Activated CD4-positive, alpha-beta T cell treated with anti-CD3 and anti-CD28 coated beads, Interleukin-2, amount 10 ng/mL, durations not matched to agents 7 days and 5 days (primary cell): ENCODE results near the gene LIMCH1. TPM values are rescaled to one million over a fixed set of nuclear protein-coding genes. Genes with fewer than 3 reads are reported as not detected.
"Not testable (repeated sequence)": the region's sequence is repeated elsewhere in the genome, so short reads cannot be mapped to it uniquely, and the experiment has no call there.

Source experiments
- CTCF ChIA-PET: fragments of 350-600 bp; sonication (Branson Sonifier 250); formaldehyde crosslinking; loops from one replicate; lab custom pipeline; 2021; ENCODE audit warnings: antibody characterized with exemption; lab: Charles Lee
- POLR2A ChIA-PET: fragments of 350-600 bp; sonication (Branson Sonifier 250); formaldehyde crosslinking; loops from one replicate; lab custom pipeline; 2021; ENCODE audit warnings: antibody characterized with exemption; lab: Charles Lee
- DNase-seq: peaks from one replicate; pipeline ENCODE4 v3.0.0-alpha.2; 2020
- H3K27ac Mint-ChIP-seq: one replicate; pipeline ENCODE4 v1.8.0; 2021; ENCODE audit warnings: mild to moderate bottlenecking, moderate library complexity, mixed read lengths
- H3K27me3 Mint-ChIP-seq: one replicate; pipeline ENCODE4 v1.8.0; 2021; ENCODE audit warnings: mixed read lengths
- H3K36me3 Mint-ChIP-seq: one replicate; pipeline ENCODE4 v1.8.0; 2021; ENCODE audit warnings: low read depth, mixed read lengths
- H3K4me1 Mint-ChIP-seq: one replicate; pipeline ENCODE4 v1.8.0; 2021; ENCODE audit warnings: mixed read lengths
- H3K4me3 Mint-ChIP-seq: one replicate; pipeline ENCODE4 v1.8.0; 2021; ENCODE audit warnings: mild to moderate bottlenecking, moderate library complexity, mixed read lengths
- H3K9me3 Mint-ChIP-seq: one replicate; pipeline ENCODE4 v1.8.0; 2021; ENCODE audit warnings: mixed read lengths
- total RNA-seq, 2 experiments: library from RNA; stranded (reverse); gene quantifications; one replicate each; pipeline ENCODE4 v1.2.3, GENCODE V29; 2021

LIMCH1 gene
- total RNA-seq, 2 experiments from 2014 or later: not detected

DNA sequence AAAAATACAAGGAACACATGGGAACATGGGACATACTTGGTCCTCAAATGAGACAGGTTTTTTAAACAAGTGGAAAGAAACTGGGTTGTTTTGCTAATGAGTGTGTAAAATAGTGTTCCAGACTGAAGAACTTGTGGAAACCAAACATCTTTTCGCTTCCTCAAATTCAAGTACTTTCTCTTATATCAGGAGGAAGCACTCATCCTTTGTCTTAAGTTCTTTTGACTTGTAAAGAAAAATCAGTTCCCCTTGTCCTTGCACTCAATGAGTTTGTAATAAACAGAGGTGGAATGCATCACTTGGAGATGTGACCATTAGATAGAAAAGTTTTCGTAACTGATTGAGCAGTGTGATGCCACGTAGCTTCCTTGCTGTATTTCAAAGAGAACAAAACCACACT is 109.4 kb downstream of the LIMCH1 start:
- Mint-ChIP-seq H3K4me3 (no peak overlapping the region), H3K9me3 (no peaks in the 10 kb centered on the region), H3K27me3 (peaks cover 21% of the 10 kb centered on the region), H3K27ac (no peak overlapping the region), H3K4me1 (no peaks in the 10 kb centered on the region), H3K36me3 (no peaks in the 10 kb centered on the region)
- DNase-seq: no peak
- POLR2A ChIA-PET: no interaction called here
- CTCF ChIA-PET: no interaction called here

DNA sequence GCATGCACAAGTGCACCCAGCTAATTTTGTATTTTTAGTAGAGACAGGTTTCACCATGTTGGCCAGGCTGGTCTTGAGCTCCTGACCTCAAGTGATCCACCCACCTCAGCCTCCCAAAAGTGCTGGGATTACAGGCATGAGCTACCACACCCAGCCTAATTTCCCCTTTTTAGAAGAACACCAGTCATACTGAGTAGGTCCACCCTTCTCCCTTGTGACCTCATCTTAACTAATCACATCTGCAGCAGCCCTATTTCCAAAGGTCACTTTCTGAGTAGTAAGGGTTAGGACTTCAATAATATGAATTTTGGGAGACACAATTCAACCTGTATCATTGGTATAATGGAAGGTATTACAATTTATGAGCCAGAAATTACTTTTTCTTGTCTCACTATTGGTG is 113.2 kb downstream of the LIMCH1 start:
- H3K4me1 Mint-ChIP-seq, H3K36me3 Mint-ChIP-seq, POLR2A ChIA-PET, H3K4me3 Mint-ChIP-seq, H3K9me3 Mint-ChIP-seq, CTCF ChIA-PET, H3K27ac Mint-ChIP-seq, DNase-seq, H3K27me3 Mint-ChIP-seq: not testable (repeated sequence)

DNA sequence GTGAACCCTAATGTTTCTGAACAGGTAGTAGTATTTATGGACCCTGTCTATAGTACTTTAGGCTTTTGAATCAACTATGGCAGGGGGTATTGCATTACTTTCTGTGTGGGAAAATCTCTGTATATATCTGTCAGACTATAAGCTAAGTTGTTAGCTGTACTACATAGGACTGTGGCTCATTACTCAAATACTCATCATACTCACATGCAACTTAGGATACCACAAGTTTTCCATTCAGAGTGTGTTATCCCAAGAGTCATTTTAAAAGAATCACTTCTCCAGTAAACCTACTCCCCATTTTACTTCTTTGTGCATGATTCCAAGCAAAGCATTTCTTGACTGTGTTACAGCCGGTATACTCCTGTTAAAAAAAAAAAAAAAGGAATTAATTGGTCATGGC is 115.0 kb downstream of the LIMCH1 start:
- Mint-ChIP-seq H3K27me3 (peaks cover 3% of the 10 kb centered on the region), H3K9me3 (no peaks in the 10 kb centered on the region), H3K27ac (no peak overlapping the region), H3K36me3 (no peaks in the 10 kb centered on the region), H3K4me1 (no peaks in the 10 kb centered on the region), H3K4me3 (no peak overlapping the region)
- ChIA-PET POLR2A (no interaction called here), CTCF (no interaction called here)
- DNase-seq: no peak

DNA sequence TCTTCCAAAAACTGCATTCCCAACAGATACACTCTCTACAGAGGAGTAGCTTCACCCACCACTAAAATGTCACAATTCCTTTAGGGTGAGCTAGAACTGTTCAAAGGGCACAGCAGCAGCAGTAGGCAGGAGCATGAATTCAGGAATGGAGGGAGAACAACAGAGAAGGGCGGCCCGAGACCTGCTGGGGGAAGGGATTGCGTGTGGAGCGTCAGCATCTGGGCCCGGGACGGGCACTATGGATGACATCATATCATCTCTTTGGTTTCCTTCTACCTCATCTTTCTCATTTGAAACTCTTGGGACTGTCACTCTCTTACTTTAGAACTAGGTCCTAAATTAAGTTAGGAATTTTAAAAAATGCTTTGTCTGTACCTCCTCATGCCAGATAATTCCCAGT is 115.6 kb downstream of the LIMCH1 start:
- ChIA-PET CTCF (no interaction called here), POLR2A (no interaction called here)
- Mint-ChIP-seq H3K4me3 (no peak overlapping the region), H3K9me3 (no peaks in the 10 kb centered on the region), H3K27ac (no peak overlapping the region), H3K36me3 (no peaks in the 10 kb centered on the region), H3K4me1 (no peaks in the 10 kb centered on the region), H3K27me3 (peaks cover 3% of the 10 kb centered on the region)
- DNase-seq: no peak

DNA sequence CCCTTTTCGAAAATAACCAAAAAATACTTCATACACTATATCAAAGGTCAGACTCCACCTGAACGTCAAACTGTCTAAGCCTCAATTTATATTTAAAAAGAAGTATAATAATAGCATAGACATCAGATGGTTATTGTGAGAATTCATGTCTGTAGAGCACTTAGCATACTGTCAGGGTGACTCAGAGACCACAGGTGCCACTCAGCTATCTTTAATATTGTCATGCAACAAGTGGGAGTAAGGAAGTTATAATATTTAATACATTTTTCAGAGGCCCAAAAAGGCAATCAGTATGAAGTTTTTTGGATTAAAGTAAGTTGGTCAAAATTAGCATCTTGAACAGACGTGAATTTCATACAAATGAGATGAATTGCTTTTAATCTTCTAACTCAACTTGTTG is 117.2 kb downstream of the LIMCH1 start:
- Mint-ChIP-seq H3K36me3 (no peaks in the 10 kb centered on the region), H3K4me3 (no peak overlapping the region), H3K4me1 (no peaks in the 10 kb centered on the region), H3K9me3 (no peaks in the 10 kb centered on the region), H3K27me3 (peaks cover 3% of the 10 kb centered on the region), H3K27ac (no peak overlapping the region)
- DNase-seq: no peak
- ChIA-PET POLR2A (no interaction called here), CTCF (interaction anchor here (0.6 kb wide), 1 partner anchor 26 kb away, joined by 3 read pairs; no protein-coding TSS in a partner anchor)

DNA sequence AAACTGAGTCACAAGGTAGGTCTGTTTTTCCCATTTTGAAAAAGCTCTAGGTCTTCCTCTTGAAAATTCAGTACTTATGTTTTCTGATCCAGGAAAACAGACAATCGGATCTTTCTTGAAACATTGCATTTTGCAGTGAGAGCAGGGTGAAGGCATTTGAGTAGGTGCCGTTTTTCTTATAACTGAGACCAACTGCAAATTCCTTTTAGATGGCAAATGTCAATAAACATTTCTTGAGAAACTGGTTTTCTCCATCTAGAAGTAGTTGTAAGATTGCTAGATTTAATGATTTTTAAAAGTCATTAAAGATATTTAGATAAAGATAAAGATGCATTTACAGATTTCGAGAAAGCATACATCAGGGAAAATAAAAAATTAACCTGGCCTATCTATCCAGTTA is 118.1 kb downstream of the LIMCH1 start:
- no peak for DNase-seq
- no peaks in the 10 kb centered on the region for H3K4me1 Mint-ChIP-seq
- no peaks in the 10 kb centered on the region for H3K9me3 Mint-ChIP-seq
- H3K27me3 Mint-ChIP-seq: peaks cover 5% of the 10 kb centered on the region
- H3K27ac Mint-ChIP-seq: no peak overlapping the region
- H3K36me3 Mint-ChIP-seq: no peaks in the 10 kb centered on the region
- H3K4me3 Mint-ChIP-seq: no peak overlapping the region
- CTCF ChIA-PET: no interaction called here
- POLR2A ChIA-PET: no interaction called here

DNA sequence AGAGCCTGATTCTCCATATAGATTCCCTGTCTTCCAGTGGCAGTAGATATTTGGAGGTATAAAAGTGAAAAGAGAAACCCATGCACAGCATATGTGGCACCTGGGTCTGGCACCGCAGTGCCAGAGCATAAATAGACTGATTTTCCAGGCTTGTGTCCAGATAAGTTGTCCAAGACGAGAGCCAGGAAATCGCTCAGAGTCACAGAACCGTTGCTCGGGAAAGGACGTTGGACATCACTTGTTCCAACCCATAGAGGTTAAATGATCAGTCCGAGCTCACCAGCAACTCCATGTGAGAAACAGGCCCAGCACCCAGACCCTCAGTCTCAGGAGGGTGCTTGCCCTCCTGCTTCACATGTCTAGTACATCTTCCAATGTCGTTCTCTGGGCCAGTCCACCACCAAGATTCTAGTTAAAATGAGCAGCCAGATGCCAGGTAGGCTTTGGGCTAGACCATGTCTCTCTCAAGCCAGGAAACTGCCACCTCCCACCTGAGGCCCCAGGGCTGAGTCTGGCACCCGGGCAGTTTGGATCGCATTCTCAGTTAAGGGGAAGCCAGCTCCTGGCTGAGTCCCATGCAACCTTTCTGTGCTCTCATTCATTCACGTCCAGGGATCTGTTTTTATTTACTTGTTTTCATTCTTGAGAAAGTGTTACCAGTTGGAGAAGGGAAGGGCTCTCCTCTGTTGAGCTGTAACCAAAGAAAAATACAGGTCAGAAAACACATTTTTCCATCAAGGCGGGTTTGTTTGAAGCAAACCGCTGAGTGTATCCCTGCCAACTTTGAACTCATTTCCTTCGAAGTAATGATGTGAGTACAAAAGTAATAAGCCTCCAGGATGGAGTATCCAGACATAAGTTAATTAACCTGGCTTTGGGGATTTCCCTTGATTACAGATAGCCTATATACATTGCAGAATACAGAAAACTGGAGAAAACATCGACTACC is 118.9 kb downstream of the LIMCH1 start:
- no peak for DNase-seq
- no peaks in the 10 kb centered on the region for H3K4me1 Mint-ChIP-seq
- ChIA-PET CTCF (no interaction called here), POLR2A (no interaction called here)
- H3K27me3 Mint-ChIP-seq: peaks cover 5% of the 10 kb centered on the region
- H3K27ac Mint-ChIP-seq: no peak overlapping the region
- H3K36me3 Mint-ChIP-seq: no peaks in the 10 kb centered on the region
- H3K9me3 Mint-ChIP-seq: no peaks in the 10 kb centered on the region
- H3K4me3 Mint-ChIP-seq: no peak overlapping the region

DNA sequence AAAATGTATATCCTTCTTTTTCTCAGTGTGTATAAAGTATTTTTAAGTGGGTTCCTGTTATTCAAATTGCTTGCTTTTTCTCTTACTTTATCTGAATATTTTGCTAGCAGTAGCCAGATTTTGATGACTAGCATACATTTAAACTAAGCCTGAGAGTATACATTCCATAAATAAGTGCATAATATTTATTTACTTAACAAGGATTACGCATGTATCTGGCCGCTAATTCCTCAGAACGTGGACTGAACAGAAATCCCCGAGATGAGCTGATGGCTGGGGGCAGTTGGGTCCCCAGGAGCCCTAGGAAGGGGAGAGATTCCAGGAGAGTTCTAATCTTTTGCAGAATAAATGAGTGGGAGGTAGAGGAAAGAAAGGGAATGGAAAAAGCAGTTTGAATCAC is 119.6 kb downstream of the LIMCH1 start:
- Mint-ChIP-seq H3K27me3 (peaks cover 5% of the 10 kb centered on the region), H3K4me3 (no peak overlapping the region)

DNA sequence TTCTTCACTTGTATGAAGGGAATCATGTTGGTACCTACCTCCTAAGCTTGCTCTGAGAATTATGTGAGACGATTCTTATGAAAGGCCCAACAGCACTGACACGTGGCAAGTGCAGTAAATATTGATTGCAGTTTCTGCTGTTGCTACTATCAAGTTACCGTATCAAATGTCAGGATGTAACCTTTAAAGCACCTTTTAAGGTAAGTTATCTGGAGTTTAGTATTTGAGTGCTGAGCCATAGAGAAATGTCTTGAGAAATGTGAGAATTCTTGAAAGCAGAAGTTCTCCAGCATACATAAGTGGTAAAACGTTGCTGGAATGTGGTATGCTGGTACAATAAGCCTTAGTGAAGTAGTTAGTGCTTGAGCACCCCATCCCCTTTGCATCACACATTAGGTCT is 120.2 kb downstream of the LIMCH1 start:
- ChIA-PET POLR2A (no interaction called here), CTCF (no interaction called here)
- H3K4me1 Mint-ChIP-seq: no peaks in the 10 kb centered on the region
- no peaks in the 10 kb centered on the region for H3K36me3 Mint-ChIP-seq
- no peak overlapping the region for H3K4me3 Mint-ChIP-seq
- H3K27me3 Mint-ChIP-seq: peaks cover 8% of the 10 kb centered on the region
- DNase-seq: no peak
- no peak overlapping the region for H3K27ac Mint-ChIP-seq
- no peaks in the 10 kb centered on the region for H3K9me3 Mint-ChIP-seq

More for the DNA sequence above, 119.6 kb downstream of the LIMCH1 start:
- Mint-ChIP-seq H3K36me3 (no peaks in the 10 kb centered on the region), H3K27ac (no peak overlapping the region), H3K9me3 (no peaks in the 10 kb centered on the region), H3K4me1 (no peaks in the 10 kb centered on the region)
- DNase-seq: no peak
- ChIA-PET CTCF (no interaction called here), POLR2A (no interaction called here)

DNA sequence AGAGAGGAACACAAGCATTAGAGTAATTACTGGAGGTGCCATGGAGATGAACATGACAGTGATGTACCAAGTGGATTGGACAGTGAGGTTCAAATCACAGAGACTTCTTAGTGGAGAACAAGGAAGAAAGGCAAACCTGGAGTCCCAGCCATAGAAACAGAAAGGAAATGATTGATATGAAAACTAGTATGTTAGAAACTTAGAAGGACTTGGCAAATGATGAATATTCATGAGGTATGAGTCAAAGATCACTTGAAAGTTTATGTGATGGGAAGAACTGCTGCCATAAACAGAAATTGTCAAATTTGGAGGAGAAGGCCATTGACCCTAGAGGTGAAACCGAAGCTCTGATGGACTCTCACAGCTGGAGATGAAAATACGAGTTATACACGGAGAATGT is 122.4 kb downstream of the LIMCH1 start:
- no peak for DNase-seq
- H3K9me3 Mint-ChIP-seq: no peaks in the 10 kb centered on the region
- peaks cover 8% of the 10 kb centered on the region for H3K27me3 Mint-ChIP-seq
- H3K4me3 Mint-ChIP-seq: no peak overlapping the region
- H3K4me1 Mint-ChIP-seq: no peaks in the 10 kb centered on the region
- POLR2A ChIA-PET: no interaction called here
- CTCF ChIA-PET: no interaction called here
- H3K36me3 Mint-ChIP-seq: no peaks in the 10 kb centered on the region
- no peak overlapping the region for H3K27ac Mint-ChIP-seq

DNA sequence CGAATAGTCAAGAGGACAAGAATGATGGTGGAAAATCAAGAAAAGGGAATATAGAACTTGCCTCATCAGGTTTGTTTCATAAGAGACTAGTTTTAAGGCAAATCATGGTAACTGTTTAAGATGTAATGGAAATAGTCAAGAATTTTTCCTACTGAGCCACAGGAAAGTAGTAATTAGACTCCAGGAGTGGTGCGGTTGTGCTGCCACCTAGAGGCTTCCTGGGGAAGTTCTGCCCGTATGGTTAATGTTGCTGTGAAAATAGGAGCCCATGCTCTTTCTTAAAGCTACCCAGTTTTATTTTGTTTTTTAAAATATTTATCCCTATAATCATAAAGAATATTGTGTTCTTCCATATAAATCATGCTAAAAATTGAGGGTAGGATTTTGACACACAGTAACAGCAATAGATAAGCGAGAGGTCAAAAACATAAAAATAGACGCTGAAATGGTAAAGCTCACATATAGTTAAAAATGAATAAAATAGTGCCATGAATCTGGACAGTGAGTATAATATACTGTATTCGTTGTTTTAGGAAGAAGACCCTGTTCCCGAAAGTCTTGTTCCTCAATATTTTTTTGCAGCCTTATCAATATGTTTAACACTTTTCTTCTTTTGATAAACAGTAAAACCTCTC is 123.6 kb downstream of the LIMCH1 start:
- Mint-ChIP-seq H3K27ac (no peak overlapping the region), H3K36me3 (no peaks in the 10 kb centered on the region)

DNA sequence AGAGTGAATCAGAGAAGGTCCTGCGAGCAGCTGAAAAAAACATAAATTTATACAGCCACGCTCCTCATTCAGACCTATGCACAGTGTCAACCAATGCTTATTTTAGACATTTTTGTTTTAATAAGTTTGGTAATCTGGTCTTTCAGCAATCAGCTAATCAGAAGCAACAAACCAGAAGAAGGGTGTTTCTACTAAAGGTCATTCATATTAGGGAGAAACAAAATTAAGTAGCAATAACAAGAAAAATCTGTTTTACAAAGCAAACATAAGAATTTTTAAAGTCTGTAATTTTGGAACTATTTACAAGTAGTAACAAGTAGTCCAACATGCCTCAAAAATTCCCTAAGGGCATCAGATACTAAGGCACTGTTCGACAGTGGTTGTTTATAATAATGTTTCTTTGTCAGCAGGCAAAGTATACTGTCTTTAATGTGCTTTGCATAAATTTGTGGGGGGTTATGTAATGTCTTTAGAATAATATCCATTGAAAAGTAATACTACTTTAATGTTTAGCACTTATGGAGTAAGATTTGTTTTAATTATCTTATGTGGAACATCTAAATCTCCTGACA is 127.8 kb downstream of the LIMCH1 start:
- no peaks in the 10 kb centered on the region for H3K4me1 Mint-ChIP-seq
- H3K27ac Mint-ChIP-seq: no peak overlapping the region
- no peak for DNase-seq
- ChIA-PET POLR2A (no interaction called here), CTCF (no interaction called here)
- H3K27me3 Mint-ChIP-seq: peaks cover 5% of the 10 kb centered on the region
- no peaks in the 10 kb centered on the region for H3K9me3 Mint-ChIP-seq
- no peaks in the 10 kb centered on the region for H3K36me3 Mint-ChIP-seq
- H3K4me3 Mint-ChIP-seq: no peak overlapping the region

More for the DNA sequence above, 123.6 kb downstream of the LIMCH1 start:
- H3K4me3 Mint-ChIP-seq: no peak overlapping the region
- CTCF ChIA-PET: interaction anchor here (1.4 kb wide), 1 partner anchor 18 kb away, joined by 4 read pairs; no protein-coding TSS in a partner anchor
- H3K27me3 Mint-ChIP-seq: peaks cover 5% of the 10 kb centered on the region
- POLR2A ChIA-PET: no interaction called here
- peak; percentile 30 for DNase-seq
- no peaks in the 10 kb centered on the region for H3K4me1 Mint-ChIP-seq
- no peaks in the 10 kb centered on the region for H3K9me3 Mint-ChIP-seq

DNA sequence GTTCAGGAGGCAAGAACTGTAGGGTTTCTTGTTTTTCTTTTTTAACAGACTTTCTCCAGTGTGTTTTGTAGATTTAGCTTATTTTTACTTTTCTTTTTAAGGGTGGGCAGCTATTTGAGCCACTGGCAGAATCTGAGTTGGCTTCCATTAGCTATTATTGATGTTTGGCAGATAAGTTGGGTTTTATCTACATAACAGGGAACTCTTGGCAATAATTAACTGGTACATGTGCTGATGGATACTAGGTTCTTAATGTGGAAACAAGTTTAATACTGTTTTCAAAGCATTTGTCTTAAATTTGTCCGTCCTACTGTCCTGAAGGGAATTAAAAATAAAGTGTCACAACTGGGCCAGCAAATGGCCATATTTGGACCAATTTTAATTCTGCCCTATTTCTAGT is 130.1 kb downstream of the LIMCH1 start:
- Mint-ChIP-seq H3K4me1 (no peaks in the 10 kb centered on the region), H3K27ac (no peak overlapping the region), H3K9me3 (no peaks in the 10 kb centered on the region), H3K4me3 (no peak overlapping the region), H3K36me3 (no peaks in the 10 kb centered on the region), H3K27me3 (peaks cover 2% of the 10 kb centered on the region)
- ChIA-PET POLR2A (no interaction called here), CTCF (interaction anchor here (0.7 kb wide), 2 partner anchors 17 to 409 kb away, joined by 3 read pairs; no protein-coding TSS in a partner anchor)
- DNase-seq: no peak
